Ovary (tissue), 3 donors: ENCODE data around the gene HAND1.

Experiments
- CTCF ChIP-seq, 3 donors: fragments of 450-650 bp in 2 of 3; fragments of 200-600 bp in 1 of 3; IDR thresholded peaks; one replicate each; pipeline versions ENCODE4 v1.5.1 to v1.8.0; 2016 to 2022; ENCODE audit warnings: antibody characterized with exemption in 3 of 3, mild to moderate bottlenecking in 1 of 3
- EP300 ChIP-seq: sonication (generic); formaldehyde crosslinking; IDR thresholded peaks from one replicate; pipeline ENCODE4 v1.6.1; 2017; ENCODE audit warnings: antibody characterized with exemption
- POLR2A ChIP-seq: fragments of 450-650 bp; IDR thresholded peaks from one replicate; pipeline ENCODE4 v1.6.1; 2017; ENCODE audit warnings: antibody characterized with exemption, mild to moderate bottlenecking, moderate library complexity
- donor health status: DM: no; HTN: no; CAD: no.

GRCh38 chr5:154465169-154465568 is 12.9 kb downstream of the HAND1 start:
- TF ChIP-seq CTCF (IDR thresholded peaks at IDR 0.05) (no peak), POLR2A (no peak), EP300 (no peak)
